ENCODE measurements around the gene CSNK1D. TPM values are rescaled to one million over a fixed set of nuclear protein-coding genes. Genes with fewer than 3 reads are reported as not detected.

Gene CSNK1D
- total RNA-seq, 1 donor from 2014 or later, result 21.4 TPM

- Histone ChIP-seq H3K9me3 (ENCODE audit: control insufficient read depth in 3 of 3, low read length in 3 of 3) (no peaks in the 10 kb centered on the region), H3K27ac (ENCODE audit: low read depth, low read length) (no peak overlapping the region), H3K36me3 (ENCODE audit: control insufficient read depth in 3 of 3, insufficient read depth in 3 of 3, low read length in 3 of 3) (peaks cover 0 to 8% (median 3%) of the 10 kb centered on the region in 3 donors), H3K4me1 (ENCODE audit: control insufficient read depth in 3 of 3, insufficient read depth in 3 of 3, low read length in 3 of 3) (peaks cover 11 to 16% (median 15%) of the 10 kb centered on the region in 3 donors), H3K27me3 (ENCODE audit: control insufficient read depth in 3 of 3, insufficient read depth in 3 of 3, low read length in 3 of 3) (no peaks in the 10 kb centered on the region), H3K4me3 (ENCODE audit: low read length in 3 of 3) (no peak overlapping the region), H3K9ac (ENCODE audit: low read depth in 1 of 3, low read length in 3 of 3) (no peak overlapping the region)
These were observed 70.5 kb downstream of the CSNK1D start for GRCh38 chr17:82202981-82203380.

GRCh38 chr17:82201498-82201910, 72.0 kb downstream of the CSNK1D start:
- no peak overlapping the region for H3K4me3 ChIP-seq (ENCODE audit: low read length in 3 of 3)
- H3K9me3 ChIP-seq (ENCODE audit: control insufficient read depth in 3 of 3, low read length in 3 of 3), result no peaks in the 10 kb centered on the region
- peaks cover 3 to 13% (median 8%) of the 10 kb centered on the region in 3 donors for H3K36me3 ChIP-seq (ENCODE audit: control insufficient read depth in 3 of 3, insufficient read depth in 3 of 3, low read length in 3 of 3)
- no peak overlapping the region for H3K9ac ChIP-seq (ENCODE audit: low read depth in 1 of 3, low read length in 3 of 3)
- peaks cover 11 to 16% (median 15%) of the 10 kb centered on the region in 3 donors for H3K4me1 ChIP-seq (ENCODE audit: control insufficient read depth in 3 of 3, insufficient read depth in 3 of 3, low read length in 3 of 3)
- H3K27me3 ChIP-seq (ENCODE audit: control insufficient read depth in 3 of 3, insufficient read depth in 3 of 3, low read length in 3 of 3), result no peaks in the 10 kb centered on the region
- no peak overlapping the region for H3K27ac ChIP-seq (ENCODE audit: low read depth, low read length)

- Histone ChIP-seq H3K4me1 (ENCODE audit: control insufficient read depth in 3 of 3, insufficient read depth in 3 of 3, low read length in 3 of 3) (peaks cover 8 to 12% (median 12%) of the 10 kb centered on the region in 3 donors), H3K27ac (ENCODE audit: low read depth, low read length) (no peak overlapping the region), H3K27me3 (ENCODE audit: control insufficient read depth in 3 of 3, insufficient read depth in 3 of 3, low read length in 3 of 3) (no peaks in the 10 kb centered on the region), H3K4me3 (ENCODE audit: low read length in 3 of 3) (no peak overlapping the region), H3K36me3 (ENCODE audit: control insufficient read depth in 3 of 3, insufficient read depth in 3 of 3, low read length in 3 of 3) (peaks cover 6 to 18% (median 9%) of the 10 kb centered on the region in 3 donors), H3K9me3 (ENCODE audit: control insufficient read depth in 3 of 3, low read length in 3 of 3) (no peaks in the 10 kb centered on the region), H3K9ac (ENCODE audit: low read depth in 1 of 3, low read length in 3 of 3) (no peak overlapping the region)
These were observed 72.6 kb downstream of the CSNK1D start for GRCh38 chr17:82200743-82201497.

GRCh38 chr17:82200135-82200534, 73.4 kb downstream of the CSNK1D start:
- Histone ChIP-seq H3K9ac (ENCODE audit: low read depth in 1 of 3, low read length in 3 of 3) (no peak overlapping the region), H3K27me3 (ENCODE audit: control insufficient read depth in 3 of 3, insufficient read depth in 3 of 3, low read length in 3 of 3) (no peaks in the 10 kb centered on the region), H3K27ac (ENCODE audit: low read depth, low read length) (no peak overlapping the region), H3K4me3 (ENCODE audit: low read length in 3 of 3) (no peak overlapping the region), H3K4me1 (ENCODE audit: control insufficient read depth in 3 of 3, insufficient read depth in 3 of 3, low read length in 3 of 3) (peaks cover 3 to 4% (median 4%) of the 10 kb centered on the region in 3 donors), H3K36me3 (ENCODE audit: control insufficient read depth in 3 of 3, insufficient read depth in 3 of 3, low read length in 3 of 3) (peaks cover 6 to 19% (median 9%) of the 10 kb centered on the region in 3 donors), H3K9me3 (ENCODE audit: control insufficient read depth in 3 of 3, low read length in 3 of 3) (no peaks in the 10 kb centered on the region)

GRCh38 chr17:82199496-82199895, 74.0 kb downstream of the CSNK1D start:
- Histone ChIP-seq H3K27ac (ENCODE audit: low read depth, low read length) (no peak overlapping the region), H3K4me3 (ENCODE audit: low read length in 3 of 3) (no peak overlapping the region), H3K9ac (ENCODE audit: low read depth in 1 of 3, low read length in 3 of 3) (no peak overlapping the region), H3K36me3 (ENCODE audit: control insufficient read depth in 3 of 3, insufficient read depth in 3 of 3, low read length in 3 of 3) (peaks cover 13 to 25% (median 15%) of the 10 kb centered on the region in 3 donors), H3K27me3 (ENCODE audit: control insufficient read depth in 3 of 3, insufficient read depth in 3 of 3, low read length in 3 of 3) (no peaks in the 10 kb centered on the region), H3K4me1 (ENCODE audit: control insufficient read depth in 3 of 3, insufficient read depth in 3 of 3, low read length in 3 of 3) (peaks cover 0 to 3% (median 0%) of the 10 kb centered on the region in 3 donors), H3K9me3 (ENCODE audit: control insufficient read depth in 3 of 3, low read length in 3 of 3) (no peaks in the 10 kb centered on the region)

GRCh38 chr17:82198092-82198491, 75.4 kb downstream of the CSNK1D start:
- Histone ChIP-seq H3K4me3 (ENCODE audit: low read length in 3 of 3) (no peak overlapping the region), H3K9ac (ENCODE audit: low read depth in 1 of 3, low read length in 3 of 3) (no peak overlapping the region), H3K9me3 (ENCODE audit: control insufficient read depth in 3 of 3, low read length in 3 of 3) (no peaks in the 10 kb centered on the region), H3K27ac (ENCODE audit: low read depth, low read length) (no peak overlapping the region), H3K36me3 (ENCODE audit: control insufficient read depth in 3 of 3, insufficient read depth in 3 of 3, low read length in 3 of 3) (peaks cover 13 to 30% (median 21%) of the 10 kb centered on the region in 3 donors), H3K27me3 (ENCODE audit: control insufficient read depth in 3 of 3, insufficient read depth in 3 of 3, low read length in 3 of 3) (no peaks in the 10 kb centered on the region), H3K4me1 (ENCODE audit: control insufficient read depth in 3 of 3, insufficient read depth in 3 of 3, low read length in 3 of 3) (peaks cover 0 to 3% (median 0%) of the 10 kb centered on the region in 3 donors)

GRCh38 chr17:82195675-82196672, 77.5 kb downstream of the CSNK1D start:
- Histone ChIP-seq H3K4me3 (ENCODE audit: low read length in 3 of 3) (no peak overlapping the region), H3K36me3 (ENCODE audit: control insufficient read depth in 3 of 3, insufficient read depth in 3 of 3, low read length in 3 of 3) (peaks cover 21 to 34% (median 21%) of the 10 kb centered on the region in 3 donors), H3K27me3 (ENCODE audit: control insufficient read depth in 3 of 3, insufficient read depth in 3 of 3, low read length in 3 of 3) (no peaks in the 10 kb centered on the region), H3K9me3 (ENCODE audit: control insufficient read depth in 3 of 3, low read length in 3 of 3) (no peaks in the 10 kb centered on the region), H3K4me1 (ENCODE audit: control insufficient read depth in 3 of 3, insufficient read depth in 3 of 3, low read length in 3 of 3) (peaks cover 0 to 3% (median 0%) of the 10 kb centered on the region in 3 donors), H3K9ac (ENCODE audit: low read depth in 1 of 3, low read length in 3 of 3) (no peak overlapping the region), H3K27ac (ENCODE audit: low read depth, low read length) (no peak overlapping the region)

GRCh38 chr17:82194765-82195164, 78.7 kb downstream of the CSNK1D start:
- H3K9ac ChIP-seq (ENCODE audit: low read depth in 1 of 3, low read length in 3 of 3), result no peak overlapping the region
- H3K4me1 ChIP-seq (ENCODE audit: control insufficient read depth in 3 of 3, insufficient read depth in 3 of 3, low read length in 3 of 3), result peaks cover 0 to 3% (median 0%) of the 10 kb centered on the region in 3 donors
- H3K4me3 ChIP-seq (ENCODE audit: low read length in 3 of 3), result no peak overlapping the region
- peaks cover 23 to 29% (median 23%) of the 10 kb centered on the region in 3 donors for H3K36me3 ChIP-seq (ENCODE audit: control insufficient read depth in 3 of 3, insufficient read depth in 3 of 3, low read length in 3 of 3)
- no peak overlapping the region for H3K27ac ChIP-seq (ENCODE audit: low read depth, low read length)
- H3K9me3 ChIP-seq (ENCODE audit: control insufficient read depth in 3 of 3, low read length in 3 of 3), result no peaks in the 10 kb centered on the region
- no peaks in the 10 kb centered on the region for H3K27me3 ChIP-seq (ENCODE audit: control insufficient read depth in 3 of 3, insufficient read depth in 3 of 3, low read length in 3 of 3)

GRCh38 chr17:82193520-82194220, 79.8 kb downstream of the CSNK1D start:
- no peaks in the 10 kb centered on the region for H3K27me3 ChIP-seq (ENCODE audit: control insufficient read depth in 3 of 3, insufficient read depth in 3 of 3, low read length in 3 of 3)
- H3K36me3 ChIP-seq (ENCODE audit: control insufficient read depth in 3 of 3, insufficient read depth in 3 of 3, low read length in 3 of 3), result peaks cover 20 to 26% (median 23%) of the 10 kb centered on the region in 3 donors
- H3K27ac ChIP-seq (ENCODE audit: low read depth, low read length), result no peak overlapping the region
- no peaks in the 10 kb centered on the region for H3K9me3 ChIP-seq (ENCODE audit: control insufficient read depth in 3 of 3, low read length in 3 of 3)
- no peak overlapping the region for H3K9ac ChIP-seq (ENCODE audit: low read depth in 1 of 3, low read length in 3 of 3)
- H3K4me3 ChIP-seq (ENCODE audit: low read length in 3 of 3), result no peak overlapping the region
- peaks cover 0 to 3% (median 0%) of the 10 kb centered on the region in 3 donors for H3K4me1 ChIP-seq (ENCODE audit: control insufficient read depth in 3 of 3, insufficient read depth in 3 of 3, low read length in 3 of 3)

Measured in skeletal muscle tissue (tissue), 4 donors.